Measurements from ENCODE around the gene ZIC4.

GRCh38 chr3:147400111-147400510 is 6.2 kb downstream of the ZIC4 start:
- TF ChIP-seq POLR2A (IDR thresholded peaks at IDR 0.05) (no peak), CTCF (IDR thresholded peaks at IDR 0.05) (no peak)

All from tibial nerve (tissue), 3 donors.